AG04450 (cell line): ENCODE results near the gene PDE11A. TPM values are rescaled to one million over a fixed set of nuclear protein-coding genes. Genes with fewer than 3 reads are reported as not detected.

Experiments used
- CTCF ChIA-PET: fragments of 300-600, 350-600 bp; formaldehyde crosslinking; extraction: SDS; loops from one replicate; lab custom pipeline; 2022; ENCODE audit warnings: antibody characterized with exemption, inconsistent platforms; lab: Charles Lee
- POLR2A ChIA-PET: fragments of 350-600 bp; formaldehyde crosslinking; extraction: SDS; loops from one replicate; lab custom pipeline; 2021; ENCODE audit warnings: antibody characterized with exemption, inconsistent platforms; lab: Yijun Ruan, JAX
- DNase-seq: peaks from one replicate; pipeline ENCODE4 v3.0.0-alpha.2; 2011; ENCODE audit warnings: low read depth, low spot score
- H3K27ac ChIP-seq: one replicate; pipeline ENCODE4 v1.5.1; 2012; ENCODE audit warnings: low read depth, low read length, control low read depth
- H3K27me3 ChIP-seq: one replicate; pipeline ENCODE4 v1.6.0; 2012; ENCODE audit warnings: low read length; ENCODE audit not compliant: control insufficient read depth, insufficient read depth
- H3K4me3 ChIP-seq: 2 replicates; pipeline ENCODE4 v1.5.1; 2011; ENCODE audit warnings: mild to moderate bottlenecking, low read depth, low read length, control low read depth
- H3K9me3 ChIP-seq: 2 replicates; pipeline ENCODE4 v1.5.1; 2012; ENCODE audit warnings: low read length; ENCODE audit not compliant: control insufficient read depth, insufficient read depth
- CTCF ChIP-seq: IDR thresholded peaks from 2 replicates; pipeline ENCODE4 v1.5.1; 2011; ENCODE audit warnings: low read depth, low read length, control low read depth, inconsistent platforms
- polyA plus RNA-seq: library from polyadenylated mRNA; depleted of rRNA; stranded (reverse); fragments of >200 nt; gene quantifications from 2 replicates; pipeline ENCODE4 v1.2.3, GENCODE V29; 2011

Gene PDE11A
- polyA plus RNA-seq, 1 experiment = 0.24 TPM

GRCh38 chr2:177667626-177668025 lies 405.0 kb downstream of the PDE11A start:
- ChIA-PET CTCF (interaction anchor here (1.7 kb wide), 1 partner anchor 63 kb away, joined by 5 read pairs; no protein-coding TSS in a partner anchor), POLR2A (no interaction called here)
- Histone ChIP-seq H3K4me3 (no peak overlapping the region), H3K27me3 (peaks cover 2% of the 10 kb centered on the region), H3K27ac (no peak overlapping the region), H3K9me3 (no peaks in the 10 kb centered on the region)
- TF ChIP-seq CTCF = no peak
- DNase-seq = no peak

GRCh38 chr2:177666408-177666807 lies 406.2 kb downstream of the PDE11A start:
- ChIA-PET CTCF (no interaction called here), POLR2A (no interaction called here)
- Histone ChIP-seq H3K27me3 (peaks cover 2% of the 10 kb centered on the region), H3K9me3 (no peaks in the 10 kb centered on the region), H3K27ac (no peak overlapping the region), H3K4me3 (no peak overlapping the region)
- DNase-seq = no peak
- TF ChIP-seq CTCF = no peak

DNA sequence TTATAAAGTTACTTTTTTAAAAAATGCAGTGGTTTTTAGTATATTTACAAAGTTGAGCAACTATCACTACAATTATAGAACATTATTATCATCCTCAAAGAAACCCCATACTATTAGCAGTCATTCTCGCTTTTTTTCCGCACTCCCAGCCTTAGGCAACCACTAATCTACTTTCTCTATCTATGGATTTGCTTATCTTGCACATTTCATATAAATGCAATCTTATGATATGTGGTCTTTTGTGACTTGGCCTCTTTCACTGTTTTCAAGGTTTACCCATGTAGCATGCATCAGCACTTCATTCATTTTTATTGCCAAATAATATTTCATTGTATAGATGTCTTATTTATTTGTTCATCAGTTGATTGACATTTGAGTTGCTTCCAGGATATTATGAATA lies 406.6 kb downstream of the PDE11A start:
- no peak for TF ChIP-seq CTCF
- Histone ChIP-seq H3K27ac (no peak overlapping the region), H3K27me3 (peaks cover 2% of the 10 kb centered on the region), H3K4me3 (no peak overlapping the region), H3K9me3 (no peaks in the 10 kb centered on the region)
- ChIA-PET CTCF (no interaction called here), POLR2A (no interaction called here)
- DNase-seq = no peak

GRCh38 chr2:177665328-177665727 lies 407.2 kb downstream of the PDE11A start:
- no peak for TF ChIP-seq CTCF
- ChIA-PET CTCF (no interaction called here), POLR2A (no interaction called here)
- peaks cover 2% of the 10 kb centered on the region for H3K27me3 ChIP-seq
- no peaks in the 10 kb centered on the region for H3K9me3 ChIP-seq
- DNase-seq = no peak
- no peak overlapping the region for H3K4me3 ChIP-seq
- no peak overlapping the region for H3K27ac ChIP-seq

- TF ChIP-seq CTCF = no peak
- Histone ChIP-seq H3K4me3 (no peak overlapping the region), H3K27me3 (peaks cover under 1% of the 10 kb centered on the region), H3K27ac (no peak overlapping the region), H3K9me3 (no peaks in the 10 kb centered on the region)
- CTCF ChIA-PET = no interaction called here
- POLR2A ChIA-PET = no interaction called here
- no peak for DNase-seq
Observed at GRCh38 chr2:177662895-177663294, 409.7 kb downstream of the PDE11A start.
